Karpas-422 (cell line): ENCODE measurements around the gene RPP38. TPM values are rescaled to one million over a fixed set of nuclear protein-coding genes. Genes with fewer than 3 reads are reported as not detected.

ENCODE experiments used
- DNase-seq: peaks from one replicate; pipeline ENCODE4 v3.0.0-alpha.2; 2015
- H2AFZ ChIP-seq: fragments of 200-600 bp; sonication (generic); 2 replicates; pipeline ENCODE4 v1.6.1; 2014; ENCODE audit warnings: antibody characterized with exemption, low read length, mixed read lengths
- H3K27ac ChIP-seq: fragments of 200-600 bp; sonication (generic); 2 replicates; pipeline ENCODE4 v1.5.1; 2014; ENCODE audit warnings: mild to moderate bottlenecking, low read length, moderate library complexity
- H3K27me3 ChIP-seq: fragments of 200-600 bp; sonication (generic); 2 replicates; pipeline ENCODE4 v1.6.1; 2014; ENCODE audit warnings: low read length, mixed read lengths
- H3K36me3 ChIP-seq: fragments of 200-600 bp; sonication (generic); 2 replicates; pipeline ENCODE4 v1.6.1; 2014; ENCODE audit warnings: low read length, mixed read lengths; ENCODE audit not compliant: insufficient read depth
- H3K4me1 ChIP-seq: fragments of 200-600 bp; sonication (generic); 2 replicates; pipeline ENCODE4 v1.6.1; 2014; ENCODE audit warnings: mild to moderate bottlenecking, low read length, mixed read lengths
- H3K4me2 ChIP-seq: fragments of 200-600 bp; sonication (generic); 2 replicates; pipeline ENCODE4 v1.6.1; 2014; ENCODE audit warnings: low read length, low read depth, mild to moderate bottlenecking; ENCODE audit not compliant: poor library complexity, severe bottlenecking
- H3K4me3 ChIP-seq: fragments of 200-600 bp; sonication (generic); 2 replicates; pipeline ENCODE4 v1.5.1; 2014; ENCODE audit warnings: mild to moderate bottlenecking, antibody characterized with exemption, low read length, mixed read lengths
- H3K79me2 ChIP-seq: fragments of 200-600 bp; sonication (generic); 2 replicates; pipeline ENCODE4 v1.6.1; 2014; ENCODE audit warnings: mild to moderate bottlenecking, low read length, mixed read lengths
- H3K9ac ChIP-seq: fragments of 200-600 bp; sonication (generic); 2 replicates; pipeline ENCODE4 v1.6.0; 2014; ENCODE audit warnings: low read length
- H3K9me2 ChIP-seq: fragments of 200-600 bp; sonication (generic), shearing (Covaris generic); replicated peaks from 2 replicates; pipeline ENCODE4 v1.6.0; 2014; ENCODE audit warnings: mild to moderate bottlenecking, low read length, moderate library complexity; ENCODE audit not compliant: insufficient read depth
- H3K9me3 ChIP-seq: fragments of 300-700, 200-600 bp; sonication (generic); 2 replicates; pipeline ENCODE4 v1.6.1; 2014; ENCODE audit warnings: low read length, mixed read lengths
- H4K20me1 ChIP-seq: fragments of 200-600 bp; sonication (generic); 2 replicates; pipeline ENCODE4 v1.6.1; 2014; ENCODE audit warnings: mild to moderate bottlenecking, antibody characterized with exemption, low read length, low read depth; ENCODE audit not compliant: insufficient read depth
- total RNA-seq: library from RNA; depleted of rRNA; stranded (reverse); fragments of >200 nt; shearing (Covaris generic); gene quantifications from 2 replicates; pipeline ENCODE4 v1.2.3, GENCODE V29; 2014; ENCODE audit warnings: low replicate concordance; rRNA removed

Gene RPP38
- total RNA-seq, 1 experiment from 2014 or later, result 18.0 TPM

DNA sequence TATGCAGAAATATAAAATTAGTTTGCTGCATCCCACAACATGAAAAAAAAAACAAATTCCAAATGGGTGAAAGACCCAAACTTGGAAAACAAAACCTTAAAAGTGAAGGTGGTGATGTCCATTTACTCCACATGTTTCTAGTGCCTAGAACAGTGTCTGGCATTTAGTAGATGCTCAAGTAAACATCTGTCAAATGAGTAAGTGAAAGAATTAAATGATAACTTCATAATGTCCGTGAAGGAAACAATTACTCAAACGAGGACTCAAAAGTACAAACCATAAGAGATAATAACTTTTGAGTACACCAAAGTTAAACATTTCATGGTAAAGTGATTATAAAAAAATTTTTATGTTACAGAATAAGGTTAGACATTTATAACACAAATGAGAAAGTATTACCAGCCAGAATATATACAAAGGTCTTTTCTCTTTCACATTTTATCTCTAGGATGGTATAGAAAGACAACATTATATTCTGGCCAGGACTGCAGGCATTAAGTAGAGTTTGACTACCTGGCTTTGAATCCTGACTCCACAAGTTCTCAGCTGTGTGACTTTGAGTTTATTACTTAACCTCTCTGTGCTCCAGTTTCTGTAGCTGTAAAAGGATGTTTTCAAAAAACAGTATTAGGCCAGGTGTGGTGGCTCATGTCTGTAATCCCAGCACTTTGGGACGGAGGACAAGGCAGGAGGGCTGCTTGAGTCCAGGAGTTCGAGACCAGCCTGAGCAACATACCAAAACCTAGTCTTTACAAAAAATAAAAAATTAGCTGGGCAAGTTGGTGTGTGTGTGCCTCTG lies 50.6 kb downstream of the RPP38 start:
- Histone ChIP-seq H3K36me3 (no peaks in the 10 kb centered on the region), H3K27ac (no peak overlapping the region), H3K79me2 (no peaks in the 10 kb centered on the region), H3K4me2 (no peak overlapping the region), H3K9me2 (no peaks in the 10 kb centered on the region), H3K27me3 (no peaks in the 10 kb centered on the region), H4K20me1 (0 out of 2 replicates have a peak, but pooled peaks cover 3% of the 10 kb centered on the region), H3K9me3 (no peaks in the 10 kb centered on the region), H3K4me1 (no peaks in the 10 kb centered on the region), H2AFZ (no peak overlapping the region), H3K9ac (no peak overlapping the region), H3K4me3 (no peak overlapping the region)
- DNase-seq, result no peak

DNA sequence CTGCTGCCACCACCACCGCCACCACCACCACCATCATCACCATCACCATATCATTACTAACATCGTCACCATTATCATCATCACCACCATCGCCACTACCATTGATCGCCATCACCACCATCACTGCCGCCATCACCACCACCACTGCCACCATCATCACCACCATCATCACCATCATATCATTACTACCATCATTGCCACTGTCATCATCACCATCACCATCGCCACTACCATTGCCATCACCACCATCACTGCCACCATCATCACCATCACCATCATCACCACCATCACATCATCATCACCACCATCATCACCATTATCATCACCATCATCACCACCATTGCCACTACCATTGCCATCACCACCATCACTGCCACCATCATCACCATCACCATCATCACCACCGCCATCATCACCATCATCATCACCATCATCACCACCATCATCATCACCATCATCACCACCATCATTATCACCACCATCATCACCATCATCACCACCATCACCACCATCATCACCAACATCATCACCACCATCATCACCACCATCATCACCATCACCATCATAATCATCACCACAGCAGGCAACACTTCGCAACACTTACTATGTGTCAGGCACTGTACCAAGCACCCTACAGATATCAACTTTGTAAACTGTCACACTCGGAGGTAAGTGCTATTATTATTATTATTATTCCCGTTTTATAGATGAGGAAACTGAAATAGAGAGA lies 52.1 kb downstream of the RPP38 start:
- Histone ChIP-seq H3K9me3 (no peaks in the 10 kb centered on the region), H3K27ac (no peak overlapping the region), H3K9ac (no peak overlapping the region), H3K4me3 (no peak overlapping the region), H3K4me1 (no peaks in the 10 kb centered on the region), H3K36me3 (no peaks in the 10 kb centered on the region), H4K20me1 (0 out of 2 replicates have a peak, but pooled peaks cover 3% of the 10 kb centered on the region), H3K27me3 (no peaks in the 10 kb centered on the region), H3K9me2 (no peaks in the 10 kb centered on the region), H3K4me2 (no peak overlapping the region), H2AFZ (no peak overlapping the region), H3K79me2 (no peaks in the 10 kb centered on the region)
- no peak for DNase-seq

DNA sequence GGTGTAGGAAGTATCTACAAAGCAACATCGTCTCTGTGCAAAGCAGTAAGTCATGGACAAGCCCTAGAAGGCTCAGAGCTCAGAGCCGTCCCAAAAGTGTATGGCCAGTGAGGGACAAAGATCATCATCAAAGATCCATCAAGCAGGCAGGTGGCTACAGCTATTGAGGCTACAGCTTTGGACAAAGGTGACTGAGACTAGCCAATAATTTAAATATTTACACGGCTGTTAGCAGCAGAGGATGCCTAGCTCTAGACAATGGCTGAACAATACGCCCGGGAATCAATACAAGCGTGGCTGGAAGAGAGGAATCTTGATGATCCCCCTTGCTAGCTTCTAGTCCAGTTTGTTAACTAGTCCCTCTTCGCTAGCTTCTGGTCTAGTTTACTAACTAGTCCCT lies 53.4 kb downstream of the RPP38 start:
- H3K9me3 ChIP-seq, result no peaks in the 10 kb centered on the region
- H3K36me3 ChIP-seq, result no peaks in the 10 kb centered on the region
- no peaks in the 10 kb centered on the region for H3K9me2 ChIP-seq
- H4K20me1 ChIP-seq, result 0 out of 2 replicates have a peak, but pooled peaks cover 3% of the 10 kb centered on the region
- no peak overlapping the region for H3K4me3 ChIP-seq
- H2AFZ ChIP-seq, result no peak overlapping the region
- H3K79me2 ChIP-seq, result no peaks in the 10 kb centered on the region
- no peaks in the 10 kb centered on the region for H3K27me3 ChIP-seq
- no peak overlapping the region for H3K27ac ChIP-seq
- no peak overlapping the region for H3K9ac ChIP-seq
- no peak for DNase-seq
- no peaks in the 10 kb centered on the region for H3K4me1 ChIP-seq
- no peak overlapping the region for H3K4me2 ChIP-seq

DNA sequence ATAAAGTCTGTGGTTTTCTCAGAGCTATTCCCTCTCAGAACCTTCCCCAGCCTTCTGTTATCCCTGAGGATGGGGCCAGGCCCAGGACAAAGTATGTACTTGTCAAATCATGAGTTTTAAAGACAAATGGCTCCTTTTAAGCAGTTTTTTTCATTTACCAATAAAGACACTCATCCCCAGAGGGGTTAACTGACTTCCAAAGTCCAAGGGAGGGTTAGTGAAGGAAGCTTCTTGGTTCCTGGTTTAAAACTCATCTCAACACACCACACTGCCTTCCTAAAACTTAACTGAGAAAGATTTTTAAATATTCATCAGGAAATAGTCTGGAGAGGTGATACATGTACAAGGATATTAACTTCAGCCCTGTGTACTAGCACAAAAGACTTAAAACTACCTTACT lies 55.4 kb downstream of the RPP38 start:
- no peak overlapping the region for H3K4me2 ChIP-seq
- no peaks in the 10 kb centered on the region for H3K27me3 ChIP-seq
- H3K9me3 ChIP-seq, result no peaks in the 10 kb centered on the region
- H3K4me3 ChIP-seq, result no peak overlapping the region
- no peaks in the 10 kb centered on the region for H3K36me3 ChIP-seq
- H3K79me2 ChIP-seq, result no peaks in the 10 kb centered on the region
- 0 out of 2 replicates have a peak, but pooled peaks cover 3% of the 10 kb centered on the region for H4K20me1 ChIP-seq
- H3K9me2 ChIP-seq, result no peaks in the 10 kb centered on the region
- H2AFZ ChIP-seq, result no peak overlapping the region
- no peak overlapping the region for H3K9ac ChIP-seq
- no peak overlapping the region for H3K27ac ChIP-seq
- H3K4me1 ChIP-seq, result no peaks in the 10 kb centered on the region
- no peak for DNase-seq

Other genes with a start within 250 kb of the RPP38 start
- 15.7 and 23.8 TPM in 2 replicates for gene SUV39H2, start 218.5 kb upstream of the RPP38 start, total RNA-seq
- 15.8 and 19.6 TPM in 2 replicates for gene DCLRE1C, start 143.3 kb upstream of the RPP38 start, total RNA-seq
- 2.6 TPM in 1 of 2 replicates, not detected in the other for gene MEIG1, start 138.0 kb upstream of the RPP38 start, total RNA-seq
- gene OLAH, start 53.4 kb upstream of the RPP38 start, total RNA-seq, result not detected in 2 replicates
- gene ACBD7, start 8.6 kb upstream of the RPP38 start, total RNA-seq, result 0.63 and 1.3 TPM in 2 replicates
- 1.6 and 2.6 TPM in 2 replicates for gene NMT2, start 71.3 kb downstream of the RPP38 start, total RNA-seq